GM21717 (cell line): ENCODE results near the gene TNFRSF1A.

Experiments used
- ATAC-seq: cut with Tn5 transposase; IDR thresholded peaks from one replicate; pipeline ENCODE4 v1.9.1; 2021; ENCODE audit warnings: mild to moderate bottlenecking, moderate library complexity; ENCODE audit not compliant: unreplicated experiment

Gene TNFRSF1A

GRCh38 chr12:6324936-6325750 lies 16.7 kb downstream of the TNFRSF1A start:
- no peak for ATAC-seq

GRCh38 chr12:6323995-6324711 lies 17.7 kb downstream of the TNFRSF1A start:
- no peak for ATAC-seq

DNA sequence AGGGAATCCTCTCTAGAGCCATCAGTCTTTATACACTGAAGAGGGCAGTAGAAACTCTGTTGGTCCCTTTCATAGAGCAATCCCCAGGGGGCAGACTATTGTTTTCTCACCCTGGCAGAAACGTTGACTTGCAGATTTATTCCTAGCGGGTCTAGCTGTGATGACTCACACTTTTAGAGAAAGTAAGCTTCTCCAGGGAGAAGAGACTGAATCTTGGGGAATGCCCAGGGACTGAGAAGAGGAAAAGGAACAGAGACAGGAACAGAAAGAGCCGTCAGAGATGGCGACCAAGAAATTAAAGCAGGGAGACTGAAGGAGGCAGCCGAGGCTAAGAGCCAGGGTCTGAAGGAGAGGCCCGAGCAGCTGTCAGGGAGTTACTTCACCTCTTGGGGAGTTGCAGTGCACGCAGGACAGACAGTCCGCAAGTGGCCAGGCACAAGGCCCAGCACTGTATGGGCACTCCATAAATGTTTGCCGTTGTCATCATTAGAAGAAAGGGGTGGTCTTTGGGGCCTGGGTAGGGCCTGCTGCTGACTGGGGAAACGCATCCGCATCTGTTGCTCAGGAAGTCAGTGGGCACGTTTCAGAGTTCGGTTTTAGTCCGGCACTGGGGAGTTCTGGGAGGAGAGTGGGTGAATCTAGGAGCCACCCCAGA lies 18.4 kb downstream of the TNFRSF1A start:
- no peak for ATAC-seq

GRCh38 chr12:6322969-6323339 lies 18.9 kb downstream of the TNFRSF1A start:
- ATAC-seq, result no peak

- ATAC-seq, result no peak
Observed at GRCh38 chr12:6322352-6322751, 19.5 kb downstream of the TNFRSF1A start.

DNA sequence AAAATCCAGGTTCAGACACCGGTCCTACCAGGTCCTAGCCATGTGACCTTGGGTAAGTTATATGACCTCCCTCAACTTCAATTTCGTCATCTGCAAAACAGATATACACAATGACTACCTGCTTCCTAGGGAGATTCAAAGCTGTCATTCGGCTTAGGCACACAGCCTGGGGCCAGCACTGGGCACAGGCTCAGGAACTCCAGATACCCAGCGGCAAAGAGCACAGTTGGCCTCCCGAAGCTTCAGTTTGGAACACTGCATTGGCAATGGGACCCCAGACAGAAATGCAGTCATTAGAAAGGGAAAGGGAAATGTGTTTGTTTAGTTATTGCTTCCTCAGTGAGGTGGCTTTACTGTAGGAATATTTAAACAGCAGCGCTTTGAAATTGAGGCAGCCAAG lies 20.0 kb downstream of the TNFRSF1A start:
- no peak for ATAC-seq

DNA sequence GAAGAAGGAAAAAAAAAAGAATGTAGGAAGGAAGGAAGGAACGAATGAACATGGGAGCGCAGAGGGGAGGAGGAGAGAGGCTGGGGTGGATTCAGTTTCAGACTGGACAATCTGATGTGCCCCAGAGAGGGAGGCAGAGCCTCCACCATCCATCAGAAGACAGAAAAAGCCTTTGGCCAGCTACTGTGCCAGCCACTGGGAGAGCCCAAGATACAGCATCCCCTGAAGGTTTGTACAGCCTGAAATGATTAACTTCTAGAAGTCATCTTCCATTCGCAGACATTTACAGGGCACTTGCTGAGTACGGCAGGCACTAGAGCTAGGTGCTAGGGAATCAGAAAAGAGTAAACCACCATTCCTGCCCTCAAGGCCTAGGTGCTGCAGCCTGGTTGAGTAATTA lies 22.4 kb downstream of the TNFRSF1A start:
- ATAC-seq, result no peak

- ATAC-seq, result no peak
Observed at GRCh38 chr12:6318440-6318879, 23.4 kb downstream of the TNFRSF1A start.

DNA sequence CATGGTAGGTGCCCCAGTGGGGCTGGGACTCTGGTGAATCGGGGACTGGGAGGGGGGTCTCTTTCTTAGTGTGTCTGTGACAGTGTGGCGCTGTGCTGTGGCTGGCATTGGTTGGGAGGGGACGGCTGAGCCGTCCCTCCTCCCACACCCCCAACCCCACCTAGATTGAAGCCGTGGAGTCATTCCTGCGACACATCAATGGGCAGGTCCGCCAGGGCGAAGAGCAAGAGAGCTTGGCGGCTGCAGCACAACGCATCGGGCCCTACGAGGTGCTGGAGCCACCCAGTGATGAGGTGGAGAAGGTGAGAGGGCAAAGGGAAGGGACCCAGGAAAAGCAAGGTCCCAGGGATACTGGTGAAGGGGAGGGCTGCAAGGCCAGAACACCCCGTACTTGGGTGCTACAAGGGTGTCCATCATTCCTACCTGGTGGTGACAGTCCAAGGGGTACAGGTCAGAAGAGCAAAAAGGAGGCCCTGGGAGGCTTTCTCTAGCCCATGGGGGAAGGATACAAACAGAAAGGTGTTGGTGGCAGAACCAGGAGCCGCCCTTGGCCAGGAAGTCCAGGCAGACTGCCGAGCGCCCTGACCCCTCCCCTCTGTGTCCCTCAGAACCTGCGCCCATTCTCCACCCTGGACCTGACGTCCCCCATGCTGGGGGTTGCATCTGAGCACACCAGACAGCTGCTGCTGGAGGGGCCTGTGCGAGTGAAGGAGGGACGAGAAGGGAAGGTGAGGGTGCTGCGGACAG lies 24.0 kb downstream of the TNFRSF1A start:
- ATAC-seq, result no peak

DNA sequence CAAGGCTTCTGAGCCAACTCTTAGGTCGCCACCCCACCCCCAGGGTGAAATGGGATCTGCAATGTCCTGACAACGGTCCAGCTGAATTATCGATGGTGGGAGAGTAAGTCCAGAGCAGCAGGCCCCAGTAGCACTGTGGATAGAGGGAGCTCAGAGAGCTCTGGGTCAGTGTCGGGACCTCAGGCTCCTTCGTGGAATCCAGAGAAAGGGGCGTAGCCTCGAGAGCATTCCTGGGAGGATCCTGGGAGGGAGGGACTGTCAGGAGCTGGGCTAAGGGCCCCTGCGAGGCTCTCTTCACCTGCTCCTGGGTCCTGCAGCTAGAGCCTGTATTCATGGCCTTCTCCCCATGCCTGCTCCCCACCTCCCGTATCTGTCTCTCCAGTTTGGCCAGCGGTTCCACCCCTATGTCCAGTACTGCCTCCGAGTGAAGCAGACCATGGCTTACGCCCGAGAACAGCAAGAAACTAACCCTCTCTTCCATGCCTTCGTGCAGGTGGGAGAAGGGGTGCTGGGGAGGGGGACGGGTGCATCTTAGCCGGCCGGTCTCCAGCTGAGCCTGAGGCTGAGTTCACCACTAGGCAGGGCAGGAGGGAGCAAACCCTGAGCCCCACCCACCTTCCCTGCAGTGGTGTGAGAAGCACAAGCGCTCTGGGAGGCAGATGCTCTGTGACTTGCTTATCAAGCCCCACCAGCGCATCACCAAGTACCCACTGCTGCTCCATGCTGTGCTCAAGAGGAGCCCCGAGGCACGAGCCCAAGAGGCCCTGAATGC lies 24.8 kb downstream of the TNFRSF1A start:
- ATAC-seq, result no peak

DNA sequence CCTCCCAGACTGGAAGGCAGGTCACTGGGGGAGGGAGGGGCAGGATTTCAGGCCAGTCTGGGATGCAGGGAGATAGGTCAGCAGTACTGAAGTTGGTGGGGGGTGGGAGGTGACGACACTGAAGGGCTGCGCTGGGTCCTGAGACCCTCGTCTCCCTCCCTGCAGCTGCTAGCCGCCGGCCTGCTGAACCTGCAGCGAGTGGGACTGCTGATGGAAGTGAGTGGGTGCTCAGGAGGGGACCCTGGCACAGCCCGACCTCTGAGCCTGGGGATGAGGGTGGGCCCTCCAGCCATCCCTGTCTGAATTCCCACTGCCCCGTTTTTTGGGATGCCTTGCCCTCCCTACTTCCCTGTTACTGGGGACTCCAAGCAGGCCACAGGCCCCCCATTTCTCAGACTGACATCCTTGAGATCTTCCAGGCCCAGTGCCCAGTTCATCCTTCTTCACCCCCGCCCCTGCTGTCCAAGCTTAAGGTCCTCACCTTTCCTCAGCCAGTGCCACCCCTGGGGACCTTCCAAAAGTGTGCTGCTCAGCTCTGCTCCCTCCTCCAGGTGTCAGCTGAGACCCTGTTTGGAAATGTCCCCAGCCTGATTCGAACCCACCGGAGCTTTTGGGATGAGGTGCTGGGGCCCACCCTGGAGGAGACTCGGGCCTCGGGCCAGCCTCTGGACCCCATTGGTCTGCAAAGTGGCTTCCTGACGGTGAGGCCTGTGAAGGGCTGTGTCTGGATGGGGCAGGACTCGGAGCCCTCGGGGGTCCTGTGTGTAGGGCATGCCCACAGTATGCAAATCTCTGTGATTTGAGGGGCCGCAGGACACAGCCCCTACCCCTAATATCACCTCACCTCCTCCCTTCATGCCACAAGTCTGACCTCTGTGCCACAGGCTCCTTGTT lies 25.9 kb downstream of the TNFRSF1A start:
- ATAC-seq, result no peak

- ATAC-seq, result no peak
Observed at GRCh38 chr12:6315184-6315583, 26.7 kb downstream of the TNFRSF1A start.

DNA sequence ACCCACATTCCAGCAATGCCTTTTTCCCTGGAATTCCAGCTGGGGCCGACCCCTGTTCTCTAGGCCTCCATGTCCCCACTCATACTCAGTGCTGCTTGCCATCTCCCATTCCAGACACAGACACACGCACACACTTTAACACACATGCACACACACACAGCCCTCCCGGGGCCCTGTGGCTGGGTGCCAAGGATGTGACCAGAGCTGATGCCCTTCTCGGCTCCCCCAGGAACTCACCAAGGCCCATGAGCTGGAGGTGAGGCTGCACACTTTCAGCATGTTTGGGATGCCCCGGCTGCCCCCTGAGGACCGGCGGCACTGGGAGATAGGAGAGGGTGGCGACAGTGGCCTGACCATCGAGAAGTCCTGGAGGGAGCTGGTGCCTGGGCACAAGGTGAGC lies 27.1 kb downstream of the TNFRSF1A start:
- no peak for ATAC-seq

DNA sequence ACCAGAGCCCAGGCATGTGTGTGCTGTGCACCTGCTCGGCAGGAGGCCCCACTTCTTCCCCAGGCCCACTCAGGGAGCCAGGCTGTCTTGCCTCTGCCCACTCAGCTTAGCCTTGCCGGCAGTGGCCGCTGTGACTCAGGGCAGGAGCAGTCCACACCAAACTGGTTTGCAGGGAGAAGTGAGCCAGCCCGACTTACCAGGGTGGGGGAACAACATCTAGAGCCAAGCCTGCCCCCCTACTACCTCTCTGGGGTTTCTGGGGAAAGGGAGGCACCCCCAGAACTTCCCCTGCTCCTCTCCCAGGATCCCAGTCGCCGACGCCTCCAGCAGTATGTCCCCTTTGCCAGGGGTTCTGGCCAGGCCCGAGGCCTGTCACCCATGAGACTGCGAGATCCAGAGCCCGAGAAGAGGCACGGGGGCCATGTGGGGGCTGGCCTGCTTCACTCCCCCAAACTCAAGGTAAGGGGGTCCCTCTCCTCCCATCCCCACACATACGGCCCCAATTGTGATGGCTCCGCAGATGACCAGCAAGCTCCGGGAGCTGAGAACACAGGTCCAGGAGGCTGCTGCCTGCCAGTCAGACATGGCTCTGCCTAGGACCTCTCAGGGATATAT lies 28.4 kb downstream of the TNFRSF1A start:
- ATAC-seq, result peak; percentile 12

- ATAC-seq, result peak; percentile 68
Observed at GRCh38 chr12:6312529-6313325, 29.1 kb downstream of the TNFRSF1A start.

DNA sequence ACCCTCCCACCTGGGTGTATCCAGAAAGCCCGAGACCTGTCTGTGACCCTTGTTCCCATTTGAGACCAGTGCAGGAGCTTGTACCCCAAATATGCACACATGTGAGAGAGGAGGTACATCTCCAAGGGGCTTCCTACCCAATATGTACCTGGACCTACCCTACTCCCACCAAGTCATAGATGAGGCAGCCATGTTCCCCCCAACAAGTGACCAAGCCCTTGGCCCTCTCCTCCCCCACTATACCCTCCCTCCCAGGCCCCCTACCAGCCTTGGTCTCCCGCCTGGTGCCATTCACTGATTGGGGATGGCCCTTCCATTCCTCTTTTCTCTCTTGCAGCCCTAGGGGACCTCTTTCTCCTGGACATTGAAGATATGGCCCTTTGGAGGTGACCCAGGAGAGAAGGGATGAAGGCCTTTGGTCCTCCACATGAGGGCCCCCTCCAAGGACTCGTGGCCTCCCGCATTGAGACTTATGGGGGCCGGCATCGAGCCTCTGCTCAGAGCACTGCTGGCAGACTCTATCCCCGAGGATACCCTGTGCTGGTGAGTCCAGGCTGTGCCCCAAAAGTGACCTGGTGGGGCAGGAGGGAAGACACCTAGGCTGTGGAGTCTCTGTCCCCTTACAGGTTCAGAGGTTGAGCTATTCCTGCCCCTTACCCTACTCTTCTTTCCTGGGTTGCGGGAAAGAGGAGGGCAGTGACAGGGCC lies 29.9 kb downstream of the TNFRSF1A start:
- no peak for ATAC-seq

DNA sequence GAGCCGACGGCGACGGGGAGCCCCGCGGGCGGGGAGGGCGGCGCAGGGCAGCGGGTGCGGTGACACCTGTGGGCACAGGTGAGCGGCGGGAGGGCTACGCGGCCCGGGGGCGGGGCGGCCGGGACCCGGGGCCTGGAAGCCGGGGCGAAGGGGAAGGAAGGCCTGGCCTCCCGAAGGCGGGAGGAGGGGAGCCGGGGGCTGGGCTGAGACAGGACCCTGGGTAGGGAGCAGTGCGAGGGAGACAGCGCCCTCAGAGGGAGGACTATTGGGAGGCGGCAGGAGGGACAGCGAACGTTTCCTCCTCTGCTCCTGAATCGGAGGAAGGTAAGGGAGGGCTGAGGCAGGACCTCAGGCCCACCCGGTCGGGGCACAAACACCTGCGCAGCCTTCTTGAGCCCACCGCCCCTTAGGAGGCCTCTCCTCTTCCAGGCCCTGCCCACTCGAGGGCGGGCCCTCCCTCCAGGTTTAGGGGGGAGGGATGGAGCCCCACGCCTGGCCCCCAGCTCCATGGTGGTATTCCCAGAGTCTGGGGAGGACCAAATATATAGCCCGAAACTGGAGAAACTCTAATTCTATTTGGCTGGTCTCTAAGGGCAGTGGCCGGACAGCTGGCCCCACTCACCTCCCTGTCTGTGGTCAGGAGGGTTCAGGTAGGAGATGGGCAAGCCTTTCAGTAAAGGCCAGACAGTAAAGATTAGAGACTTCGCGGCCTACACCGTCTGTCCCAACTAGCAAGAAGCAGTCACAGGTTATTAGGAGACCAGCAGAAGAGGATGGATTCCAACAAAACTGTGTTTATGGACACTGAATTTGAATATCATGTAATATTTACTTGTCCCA lies 30.9 kb downstream of the TNFRSF1A start:
- ATAC-seq, result no peak
